ENCODE data around the gene FERMT3. TPM values are rescaled to one million over a fixed set of nuclear protein-coding genes. Genes with fewer than 3 reads are reported as not detected.

Gene FERMT3
- total RNA-seq, 1 donor from 2014 or later: 24.3 TPM

GRCh38 chr11:64256300-64256699 is 49.8 kb downstream of the FERMT3 start:
- Histone ChIP-seq H3K36me3 (peaks cover 0 to 38% of the 10 kb centered on the region in 2 donors), H3K9me3 (no peaks in the 10 kb centered on the region), H3K4me3 (no peak overlapping the region), H3K27me3 (no peaks in the 10 kb centered on the region), H3K27ac (no peak overlapping the region), H3K4me1 (peaks cover 25% of the 10 kb centered on the region)
- TF ChIP-seq POLR2AphosphoS5 (IDR thresholded peaks at IDR 0.05; ENCODE audit: insufficient read depth in 1 of 2, low read depth in 1 of 2) (no peak), POLR2A (IDR thresholded peaks at IDR 0.05) (no peak)
- TF ChIP-seq, protein P1, sequence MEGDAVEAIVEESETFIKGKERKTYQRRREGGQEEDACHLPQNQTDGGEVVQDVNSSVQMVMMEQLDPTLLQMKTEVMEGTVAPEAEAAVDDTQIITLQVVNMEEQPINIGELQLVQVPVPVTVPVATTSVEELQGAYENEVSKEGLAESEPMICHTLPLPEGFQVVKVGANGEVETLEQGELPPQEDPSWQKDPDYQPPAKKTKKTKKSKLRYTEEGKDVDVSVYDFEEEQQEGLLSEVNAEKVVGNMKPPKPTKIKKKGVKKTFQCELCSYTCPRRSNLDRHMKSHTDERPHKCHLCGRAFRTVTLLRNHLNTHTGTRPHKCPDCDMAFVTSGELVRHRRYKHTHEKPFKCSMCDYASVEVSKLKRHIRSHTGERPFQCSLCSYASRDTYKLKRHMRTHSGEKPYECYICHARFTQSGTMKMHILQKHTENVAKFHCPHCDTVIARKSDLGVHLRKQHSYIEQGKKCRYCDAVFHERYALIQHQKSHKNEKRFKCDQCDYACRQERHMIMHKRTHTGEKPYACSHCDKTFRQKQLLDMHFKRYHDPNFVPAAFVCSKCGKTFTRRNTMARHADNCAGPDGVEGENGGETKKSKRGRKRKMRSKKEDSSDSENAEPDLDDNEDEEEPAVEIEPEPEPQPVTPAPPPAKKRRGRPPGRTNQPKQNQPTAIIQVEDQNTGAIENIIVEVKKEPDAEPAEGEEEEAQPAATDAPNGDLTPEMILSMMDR (IDR thresholded peaks at IDR 0.05): no peak
- DNase-seq (ENCODE audit: extremely low spot score in 2 of 2): no peak
- intact Hi-C loops (cut with DNase I): no loop called here

DNA sequence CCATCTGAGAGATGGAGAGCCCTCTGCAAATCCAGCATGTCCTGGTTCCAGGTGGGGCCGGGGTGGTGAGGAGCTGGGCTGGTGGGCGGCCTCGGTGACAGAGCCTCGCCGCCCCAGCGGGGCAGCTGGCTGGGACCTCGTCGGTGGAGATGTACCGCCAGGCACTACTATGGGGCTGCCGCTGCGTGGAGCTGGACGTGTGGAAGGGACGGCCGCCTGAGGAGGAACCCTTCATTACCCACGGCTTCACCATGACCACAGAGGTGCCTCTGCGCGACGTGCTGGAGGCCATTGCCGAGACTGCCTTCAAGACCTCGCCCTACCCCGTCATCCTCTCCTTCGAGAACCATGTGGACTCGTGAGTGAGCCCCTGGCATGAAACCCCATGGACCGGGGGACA is 51.8 kb downstream of the FERMT3 start:
- DNase-seq (ENCODE audit: extremely low spot score in 2 of 2): no peak
- Histone ChIP-seq H3K27me3 (no peaks in the 10 kb centered on the region), H3K4me1 (peaks cover 7% of the 10 kb centered on the region), H3K4me3 (no peak overlapping the region), H3K27ac (no peak overlapping the region), H3K36me3 (peaks cover 0 to 56% of the 10 kb centered on the region in 2 donors), H3K9me3 (no peaks in the 10 kb centered on the region)
- intact Hi-C loops (cut with DNase I): no loop called here
- TF ChIP-seq POLR2AphosphoS5 (IDR thresholded peaks at IDR 0.05; ENCODE audit: insufficient read depth in 1 of 2, low read depth in 1 of 2) (no peak), POLR2A (IDR thresholded peaks at IDR 0.05) (no peak)
- TF ChIP-seq, protein P1 (IDR thresholded peaks at IDR 0.05): no peak

DNA sequence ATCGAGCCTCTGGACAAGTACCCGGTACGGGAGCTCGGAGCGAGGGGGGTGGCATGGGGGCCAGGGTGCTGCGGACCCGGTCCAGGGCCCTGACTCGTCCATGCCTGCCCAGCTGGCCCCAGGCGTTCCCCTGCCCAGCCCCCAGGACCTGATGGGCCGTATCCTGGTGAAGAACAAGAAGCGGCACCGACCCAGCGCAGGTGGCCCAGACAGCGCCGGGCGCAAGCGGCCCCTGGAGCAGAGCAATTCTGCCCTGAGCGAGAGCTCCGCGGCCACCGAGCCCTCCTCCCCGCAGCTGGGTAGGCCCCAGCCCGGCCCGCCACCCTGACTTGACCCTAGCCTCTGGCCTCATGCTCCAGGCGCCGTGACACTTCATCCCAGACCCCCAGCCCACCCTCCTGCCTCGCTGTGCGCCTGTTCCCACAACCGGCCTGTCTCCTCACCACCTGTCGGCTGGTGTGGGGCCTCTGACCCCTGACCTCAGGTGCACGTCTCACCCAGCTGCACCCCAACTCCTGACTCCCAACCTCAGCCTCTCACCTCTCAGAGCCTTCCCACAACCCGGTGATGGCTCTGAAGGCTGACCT is 52.5 kb downstream of the FERMT3 start:
- TF ChIP-seq, protein P1 (IDR thresholded peaks at IDR 0.05): no peak
- TF ChIP-seq POLR2A (IDR thresholded peaks at IDR 0.05): no peak

DNA sequence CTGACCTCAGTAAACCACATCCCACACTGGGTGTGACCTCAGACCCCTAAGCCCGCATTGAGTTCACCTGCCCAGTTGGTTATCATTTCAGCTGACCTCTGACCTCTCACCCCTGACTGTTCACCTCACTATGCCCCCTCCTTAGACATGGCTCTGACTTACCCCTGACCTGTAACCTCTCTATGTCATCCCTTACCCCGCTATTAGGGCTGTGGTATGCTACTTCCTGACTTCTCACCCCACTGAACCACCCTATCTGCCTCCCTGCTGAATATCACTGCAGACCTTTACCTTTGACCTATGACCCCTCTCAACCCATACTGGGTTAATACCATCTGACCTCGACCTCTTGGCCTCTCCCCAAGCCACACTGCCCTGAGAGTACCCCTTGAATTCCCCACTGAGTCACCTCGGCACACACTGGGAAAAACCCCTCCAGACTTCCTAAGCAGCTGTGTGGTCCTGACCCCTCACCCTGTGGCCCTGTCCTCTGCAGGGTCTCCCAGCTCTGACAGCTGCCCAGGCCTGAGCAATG is 53.1 kb downstream of the FERMT3 start:
- no peaks in the 10 kb centered on the region for H3K4me1 ChIP-seq
- H3K27ac ChIP-seq: no peak overlapping the region
- H3K4me3 ChIP-seq: no peak overlapping the region
- H3K36me3 ChIP-seq: peaks cover 0 to 64% of the 10 kb centered on the region in 2 donors
- DNase-seq (ENCODE audit: extremely low spot score in 2 of 2): no peak
- TF ChIP-seq POLR2A (IDR thresholded peaks at IDR 0.05) (no peak), POLR2AphosphoS5 (IDR thresholded peaks at IDR 0.05; ENCODE audit: insufficient read depth in 1 of 2, low read depth in 1 of 2) (no peak)
- TF ChIP-seq, protein P1 (IDR thresholded peaks at IDR 0.05): no peak
- intact Hi-C loops (cut with DNase I): no loop called here
- no peaks in the 10 kb centered on the region for H3K9me3 ChIP-seq
- H3K27me3 ChIP-seq: no peaks in the 10 kb centered on the region

More for the DNA sequence above, 52.5 kb downstream of the FERMT3 start:
- DNase-seq (ENCODE audit: extremely low spot score in 2 of 2): no peak
- H3K27ac ChIP-seq: no peak overlapping the region
- H3K36me3 ChIP-seq: peaks cover 0 to 62% of the 10 kb centered on the region in 2 donors
- H3K27me3 ChIP-seq: no peaks in the 10 kb centered on the region
- no peaks in the 10 kb centered on the region for H3K9me3 ChIP-seq
- intact Hi-C loops (cut with DNase I): no loop called here
- no peak overlapping the region for H3K4me3 ChIP-seq
- peaks cover under 1% of the 10 kb centered on the region for H3K4me1 ChIP-seq

GRCh38 chr11:64260147-64260708 is 53.7 kb downstream of the FERMT3 start:
- Histone ChIP-seq H3K4me1 (no peaks in the 10 kb centered on the region), H3K36me3 (peaks cover 0 to 61% of the 10 kb centered on the region in 2 donors), H3K27ac (no peak overlapping the region), H3K27me3 (no peaks in the 10 kb centered on the region), H3K9me3 (no peaks in the 10 kb centered on the region), H3K4me3 (no peak overlapping the region)
- intact Hi-C loops (cut with DNase I): no loop called here
- no peak for DNase-seq (ENCODE audit: extremely low spot score in 2 of 2)
- TF ChIP-seq, protein P1 (IDR thresholded peaks at IDR 0.05): no peak
- TF ChIP-seq POLR2AphosphoS5 (IDR thresholded peaks at IDR 0.05; ENCODE audit: insufficient read depth in 1 of 2, low read depth in 1 of 2): no peak
- no peak for TF ChIP-seq POLR2A (IDR thresholded peaks at IDR 0.05)
